Stimulated activated CD4-positive, alpha-beta T cell treated with anti-CD3 and anti-CD28 coated beads, Interleukin-12 subunit alpha, Interleukin-12 subunit beta, amount 100 ng/mL, for 24 hours (primary cell): ENCODE measurements around the gene ATG7.
"Not testable (repeated sequence)": the region's sequence is repeated elsewhere in the genome, so short reads cannot be mapped to it uniquely, and the experiment has no call there.

Experiments used
- DNase-seq, 2 experiments: peaks; one replicate each; pipeline ENCODE4 v3.0.0-alpha.2; 2020; ENCODE audit warnings: low read depth in 2 of 2

ATG7 gene

GRCh38 chr3:11254876-11255275, 17.3 kb upstream of the ATG7 start:
- DNase-seq = no peak

- not testable (repeated sequence) for DNase-seq
Measured at GRCh38 chr3:11255537-11255936, 16.7 kb upstream of the ATG7 start.

- no peak for DNase-seq
Measured at GRCh38 chr3:11258958-11259357, 13.2 kb upstream of the ATG7 start.

- DNase-seq = no peak
Measured at GRCh38 chr3:11260460-11260859, 11.7 kb upstream of the ATG7 start.

- no peak for DNase-seq
Measured at GRCh38 chr3:11269007-11269406, 3.2 kb upstream of the ATG7 start.

GRCh38 chr3:11272906-11273574, 843 bp downstream of the ATG7 start:
- DNase-seq = no peak

- DNase-seq = no peak
Measured at GRCh38 chr3:11273891-11274291, 1.7 kb downstream of the ATG7 start.

- DNase-seq = no peak
Measured at GRCh38 chr3:11274566-11275142, 2.5 kb downstream of the ATG7 start.

- no peak for DNase-seq
Measured at GRCh38 chr3:11275926-11276325, 3.7 kb downstream of the ATG7 start.

- no peak for DNase-seq
Measured at GRCh38 chr3:11276901-11277300, 4.7 kb downstream of the ATG7 start.

- DNase-seq = no peak
Measured at GRCh38 chr3:11282250-11283138, 10.3 kb downstream of the ATG7 start.

- DNase-seq = no peak
Measured at GRCh38 chr3:11283139-11283475, 10.9 kb downstream of the ATG7 start.

- DNase-seq = no peak
Measured at GRCh38 chr3:11284011-11284410, 11.8 kb downstream of the ATG7 start.

GRCh38 chr3:11285471-11285870, 13.3 kb downstream of the ATG7 start:
- no peak for DNase-seq

GRCh38 chr3:11287404-11287803, 15.2 kb downstream of the ATG7 start:
- no peak for DNase-seq

GRCh38 chr3:11288021-11288491, 15.9 kb downstream of the ATG7 start:
- DNase-seq = no peak

- DNase-seq = no peak
Measured at GRCh38 chr3:11288786-11289637, 16.8 kb downstream of the ATG7 start.

GRCh38 chr3:11289864-11290263, 17.7 kb downstream of the ATG7 start:
- DNase-seq = no peak

GRCh38 chr3:11290743-11291680, 18.8 kb downstream of the ATG7 start:
- DNase-seq = no peak

- no peak for DNase-seq
Measured at GRCh38 chr3:11291808-11292207, 19.6 kb downstream of the ATG7 start.

- DNase-seq = no peak
Measured at GRCh38 chr3:11297126-11297525, 24.9 kb downstream of the ATG7 start.
